Gastrocnemius medialis (tissue), 4 donors: Measurements from ENCODE around the gene CDC42BPG.

Source experiments
- CTCF ChIP-seq, 5 experiments: fragments of 450-650 bp in 3 of 5; fragments of 200-600 bp in 2 of 5; sonication (generic) in 2 of 5; IDR thresholded peaks in 4 of 5; conservative IDR thresholded peaks in 1 of 5; 1 replicate in 4 of 5; 2 replicates in 1 of 5; pipeline ENCODE4 v1.5.1; 2016 to 2019; ENCODE audit warnings: antibody characterized with exemption in 5 of 5, mild to moderate bottlenecking in 3 of 5, moderate library complexity in 3 of 5
- POLR2A ChIP-seq, 2 donors: fragments of 450-650 bp; IDR thresholded peaks; one replicate each; pipeline ENCODE4 v1.6.1; 2017; ENCODE audit warnings: antibody characterized with exemption in 2 of 2, mild to moderate bottlenecking in 2 of 2, moderate library complexity in 2 of 2

DNA sequence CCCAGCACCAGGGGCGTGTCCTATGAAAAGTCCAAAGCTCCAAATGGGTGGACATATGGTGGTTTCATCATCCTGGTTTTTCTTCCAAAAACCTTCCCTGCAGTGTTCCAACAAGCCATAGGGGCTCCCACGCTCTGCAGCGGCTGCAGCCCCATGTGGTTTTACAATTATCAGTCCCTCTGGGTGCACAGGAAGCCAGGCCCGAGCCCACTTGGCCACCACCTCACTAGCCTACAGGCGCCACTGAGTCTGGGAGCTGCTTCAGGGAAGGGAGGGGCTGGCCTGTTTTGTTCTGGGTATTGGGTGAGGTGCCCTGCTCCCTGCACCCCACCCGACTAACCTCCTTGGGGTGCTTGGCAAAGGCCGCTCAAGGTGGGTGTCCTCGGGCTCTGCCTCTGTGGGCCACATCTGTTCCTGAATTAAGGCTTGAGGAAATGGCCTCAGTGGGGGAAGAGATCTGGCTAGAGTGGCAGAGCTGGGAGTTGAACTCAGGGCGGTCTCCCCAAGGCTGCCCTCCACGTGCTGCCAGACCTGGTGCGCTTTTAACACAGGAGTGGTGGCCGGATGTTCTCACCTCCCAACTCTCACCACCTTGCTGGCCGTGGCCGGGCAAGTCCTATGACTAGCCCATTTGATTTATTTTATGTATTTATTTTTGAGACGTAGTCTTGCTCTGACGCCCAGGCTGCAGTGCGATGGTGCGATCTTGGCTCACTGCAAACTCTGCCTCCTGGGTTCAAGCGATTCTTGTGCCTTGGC is 5.3 kb upstream of the CDC42BPG start:
- TF ChIP-seq POLR2A (IDR thresholded peaks at IDR 0.05) (no peak), CTCF (IDR thresholded peaks at IDR 0.05 in 4 of 5, conservative IDR thresholded peaks at IDR 0.05 in 1 of 5) (peak in 3 of 5 experiments; percentile 8 to 30 (median 22))
